Limb (tissue), 2 donors: ENCODE data around the gene ARAP2.

Source experiments
- DNase-seq, 2 donors: peaks; one replicate each; pipeline ENCODE4 v3.0.0-alpha.2; 2016; ENCODE audit errors: extremely low spot score in 2 of 2

ARAP2 gene

GRCh38 chr4:36264207-36264826 is 20.0 kb upstream of the ARAP2 start:
- DNase-seq: no peak

GRCh38 chr4:36260731-36261130 is 16.4 kb upstream of the ARAP2 start:
- DNase-seq: no peak

GRCh38 chr4:36256398-36256891 is 12.1 kb upstream of the ARAP2 start:
- peak in 1 of 2 donors; percentile 29 for DNase-seq

- DNase-seq: no peak
Observed at GRCh38 chr4:36255577-36255976, 11.3 kb upstream of the ARAP2 start.

- no peak for DNase-seq
Observed at GRCh38 chr4:36254371-36254770, 10.1 kb upstream of the ARAP2 start.

- DNase-seq: no peak
Observed at GRCh38 chr4:36251983-36252382, 7.7 kb upstream of the ARAP2 start.

GRCh38 chr4:36249610-36250009 is 5.3 kb upstream of the ARAP2 start:
- DNase-seq: no peak

- peak in 1 of 2 donors; percentile 21 for DNase-seq
Observed at GRCh38 chr4:36243355-36244256, 708 bp downstream of the ARAP2 start.

- no peak for DNase-seq
Observed at GRCh38 chr4:36242629-36243354, 1.5 kb downstream of the ARAP2 start.

- no peak for DNase-seq
Observed at GRCh38 chr4:36241771-36242170, 2.5 kb downstream of the ARAP2 start.

GRCh38 chr4:36237366-36238313 is 6.7 kb downstream of the ARAP2 start:
- no peak for DNase-seq

GRCh38 chr4:36236159-36236558 is 8.2 kb downstream of the ARAP2 start:
- no peak for DNase-seq

- no peak for DNase-seq
Observed at GRCh38 chr4:36235306-36235705, 9.0 kb downstream of the ARAP2 start.

- DNase-seq: no peak
Observed at GRCh38 chr4:36233567-36234266, 10.6 kb downstream of the ARAP2 start.

- no peak for DNase-seq
Observed at GRCh38 chr4:36230534-36230933, 13.8 kb downstream of the ARAP2 start.

GRCh38 chr4:36227913-36228312 is 16.4 kb downstream of the ARAP2 start:
- no peak for DNase-seq

GRCh38 chr4:36226430-36227227 is 17.7 kb downstream of the ARAP2 start:
- no peak for DNase-seq

- DNase-seq: no peak
Observed at GRCh38 chr4:36224972-36225903, 19.1 kb downstream of the ARAP2 start.
